Hepatocyte (in vitro differentiated cells): Measurements from ENCODE around the gene LRRC71. TPM values are rescaled to one million over a fixed set of nuclear protein-coding genes. Genes with fewer than 3 reads are reported as not detected.

ENCODE experiments used
- DNase-seq: peaks from one replicate; pipeline ENCODE4 v3.0.0-alpha.2; 2016; ENCODE audit warnings: low spot score
- H2AFZ ChIP-seq: fragments of 200-600 bp; sonication (generic); 2 replicates; pipeline ENCODE4 v1.6.0; 2016; ENCODE audit warnings: antibody characterized with exemption, mild to moderate bottlenecking
- H3K27ac ChIP-seq: fragments of 200-600 bp; sonication (generic); 2 replicates; pipeline ENCODE4 v1.5.1; 2016; ENCODE audit warnings: mild to moderate bottlenecking
- H3K27me3 ChIP-seq: fragments of 200-600 bp; sonication (generic); 2 replicates; pipeline ENCODE4 v1.6.1; 2016
- H3K36me3 ChIP-seq: fragments of 200-600 bp; sonication (generic); replicated peaks from 2 replicates; pipeline ENCODE4 v1.5.1; 2016; ENCODE audit warnings: low read depth; ENCODE audit not compliant: insufficient read depth
- H3K4me1 ChIP-seq: fragments of 200-600 bp; sonication (generic); 2 replicates; pipeline ENCODE4 v1.5.1; 2016; ENCODE audit warnings: mild to moderate bottlenecking, moderate library complexity; ENCODE audit not compliant: insufficient read depth
- H3K4me2 ChIP-seq: fragments of 200-600 bp; sonication (generic); 2 replicates; pipeline ENCODE4 v1.6.0; 2016
- H3K4me3 ChIP-seq: fragments of 200-600 bp; sonication (generic); 2 replicates; pipeline ENCODE4 v1.5.1; 2016; ENCODE audit warnings: mild to moderate bottlenecking
- H3K79me2 ChIP-seq: fragments of 200-600 bp; sonication (generic); 2 replicates; pipeline ENCODE4 v1.6.0; 2017; ENCODE audit warnings: mild to moderate bottlenecking
- H3K9me2 ChIP-seq: fragments of 200-600 bp; sonication (generic); replicated peaks from 2 replicates; pipeline ENCODE4 v1.6.0; 2017; ENCODE audit warnings: mild to moderate bottlenecking; ENCODE audit not compliant: insufficient read depth
- H3K9me3 ChIP-seq: fragments of 200-600 bp; sonication (generic); 2 replicates; pipeline ENCODE4 v1.5.1; 2016; ENCODE audit warnings: low read depth, mild to moderate bottlenecking
- H4K20me1 ChIP-seq: fragments of 200-600 bp; sonication (generic); 2 replicates; pipeline ENCODE4 v1.6.0; 2016; ENCODE audit warnings: mild to moderate bottlenecking; ENCODE audit not compliant: insufficient read depth, poor library complexity, severe bottlenecking
- CTCF ChIP-seq: fragments of 200-600 bp; sonication (generic); IDR thresholded peaks from 2 replicates; pipeline ENCODE4 v1.5.1; 2016; ENCODE audit warnings: antibody characterized with exemption, mild to moderate bottlenecking; ENCODE audit not compliant: poor library complexity
- EZH2 ChIP-seq: fragments of 200-600 bp; sonication (generic); IDR thresholded peaks from 2 replicates; pipeline ENCODE4 v1.6.1; 2016; ENCODE audit warnings: antibody characterized with exemption, mild to moderate bottlenecking, borderline replicate concordance
- EZH2phosphoT487 ChIP-seq: fragments of 200-600 bp; sonication (generic); IDR thresholded peaks from one replicate; pipeline ENCODE4 v1.6.1; 2018; ENCODE audit warnings: antibody characterized with exemption, mild to moderate bottlenecking, low read depth, moderate library complexity; ENCODE audit not compliant: unreplicated experiment, severe bottlenecking
- WGBS: methylation state at CpG from one replicate; pipeline ENCODE4 v1.1.6; 2016; ENCODE audit warnings: low lambda C conversion rate; ENCODE audit errors: missing lambda C conversion rate; 5-methylcytosine and 5-hydroxymethylcytosine counted together
- polyA plus RNA-seq: library from polyadenylated mRNA; unstranded; fragments of >200 nt; fragmentation: Nextera tagmentation; extraction: Ambion mirVana; gene quantifications from 2 replicates; pipeline ENCODE4 v1.2.1, GENCODE V29; 2016
- total RNA-seq: library from RNA; depleted of rRNA; stranded (reverse); fragments of >200 nt; gene quantifications from 2 replicates; pipeline ENCODE4 v1.2.3, GENCODE V29; 2014

LRRC71 gene
- total and polyA plus RNA-seq, 2 experiments from 2014 or later = not detected

GRCh38 chr1:156886583-156887281, 33.7 kb upstream of the LRRC71 start:
- no peaks in the 10 kb centered on the region for H4K20me1 ChIP-seq
- H3K4me1 ChIP-seq = no peaks in the 10 kb centered on the region
- no peak overlapping the region for H3K4me3 ChIP-seq
- no peak overlapping the region for H3K4me2 ChIP-seq
- no peaks in the 10 kb centered on the region for H3K36me3 ChIP-seq
- 38% methylated on average over 5 of the region's 6 CpGs for WGBS
- no peaks in the 10 kb centered on the region for H3K79me2 ChIP-seq
- H3K27ac ChIP-seq = no peak overlapping the region
- H3K9me2 ChIP-seq = no peaks in the 10 kb centered on the region
- no peak for DNase-seq
- no peak overlapping the region for H2AFZ ChIP-seq
- peaks cover 36% of the 10 kb centered on the region for H3K27me3 ChIP-seq
- no peak for TF ChIP-seq EZH2
- TF ChIP-seq EZH2phosphoT487 = no peak
- TF ChIP-seq CTCF = no peak
- no peaks in the 10 kb centered on the region for H3K9me3 ChIP-seq

DNA sequence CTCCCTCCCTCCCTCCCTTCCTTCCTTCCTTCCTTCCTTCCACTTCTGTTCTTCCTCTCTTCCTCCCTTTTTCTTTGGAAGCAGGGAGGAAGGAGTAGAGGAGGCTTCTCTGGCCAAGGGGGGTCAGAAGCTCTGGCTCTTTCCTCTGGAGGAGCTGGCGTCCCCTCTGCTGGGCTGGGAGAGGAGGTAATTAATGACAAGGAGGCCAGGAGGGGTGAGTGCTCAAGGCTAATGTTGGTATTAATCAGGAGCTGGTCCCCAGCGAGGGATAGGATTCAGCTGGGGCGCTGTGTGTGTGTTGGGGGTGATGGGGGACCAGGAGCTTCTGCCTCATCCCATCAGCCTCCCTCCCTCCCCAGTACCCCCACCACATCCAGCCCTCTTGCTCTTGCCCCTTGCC, 33.1 kb upstream of the LRRC71 start:
- no peaks in the 10 kb centered on the region for H3K79me2 ChIP-seq
- H3K4me1 ChIP-seq = no peaks in the 10 kb centered on the region
- 31% methylated on average over 2 of the region's 3 CpGs for WGBS
- no peak for DNase-seq
- peaks cover 36% of the 10 kb centered on the region for H3K27me3 ChIP-seq
- no peak overlapping the region for H3K4me3 ChIP-seq
- no peaks in the 10 kb centered on the region for H4K20me1 ChIP-seq
- H3K9me2 ChIP-seq = no peaks in the 10 kb centered on the region
- no peaks in the 10 kb centered on the region for H3K36me3 ChIP-seq
- H3K27ac ChIP-seq = no peak overlapping the region
- no peak overlapping the region for H2AFZ ChIP-seq
- TF ChIP-seq CTCF = no peak
- no peak for TF ChIP-seq EZH2
- TF ChIP-seq EZH2phosphoT487 = no peak
- no peaks in the 10 kb centered on the region for H3K9me3 ChIP-seq
- no peak overlapping the region for H3K4me2 ChIP-seq

DNA sequence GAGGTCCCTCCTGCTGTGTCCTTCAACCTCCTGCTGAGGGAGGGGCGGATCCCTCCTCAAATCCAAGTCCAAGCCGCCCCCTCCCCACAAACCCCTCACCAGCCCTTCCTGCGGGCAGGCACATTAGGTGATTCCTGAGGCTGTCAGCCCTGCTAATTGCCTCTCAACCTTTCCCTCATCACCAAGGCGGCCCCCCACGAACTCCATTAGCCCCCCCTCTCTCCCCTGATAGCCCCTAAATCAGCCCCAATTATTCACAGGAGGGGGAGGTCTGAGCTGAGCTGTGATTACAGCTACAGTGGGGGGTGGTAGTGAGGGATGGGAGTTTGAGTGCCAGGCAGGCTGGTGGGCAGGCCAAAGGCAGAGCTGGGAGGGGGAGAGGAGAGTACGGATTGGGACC, 32.7 kb upstream of the LRRC71 start:
- Histone ChIP-seq H3K36me3 (no peaks in the 10 kb centered on the region), H2AFZ (no peak overlapping the region), H3K9me2 (no peaks in the 10 kb centered on the region), H3K27me3 (peaks cover 36% of the 10 kb centered on the region), H3K27ac (no peak overlapping the region), H3K4me3 (no peak overlapping the region), H4K20me1 (no peaks in the 10 kb centered on the region), H3K4me2 (no peak overlapping the region), H3K79me2 (no peaks in the 10 kb centered on the region), H3K4me1 (no peaks in the 10 kb centered on the region), H3K9me3 (no peaks in the 10 kb centered on the region)
- TF ChIP-seq EZH2 (no peak), CTCF (no peak), EZH2phosphoT487 (no peak)
- WGBS = 52% methylated on average over 4 of the region's 6 CpGs
- DNase-seq = no peak
